ENCODE results near the gene KCNG2.

Gene KCNG2

DNA sequence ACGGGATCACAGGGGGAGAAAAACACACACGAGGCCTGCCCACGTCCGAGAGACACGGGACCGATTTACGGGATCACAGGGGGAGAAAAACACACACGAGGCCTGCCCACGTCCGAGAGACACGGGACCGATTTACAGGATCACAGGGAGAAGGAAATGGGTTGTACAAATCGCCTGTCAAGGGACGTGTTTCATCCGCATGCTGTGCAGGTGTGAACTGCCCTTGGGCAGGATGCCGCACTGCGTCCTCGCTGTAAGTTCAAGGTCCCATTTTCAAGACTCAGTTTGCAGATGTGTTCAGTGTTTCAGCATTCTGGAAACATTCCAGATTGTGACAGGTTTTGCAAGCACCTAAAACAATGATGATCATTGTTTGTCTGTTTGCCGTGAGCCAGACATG, 2.3 kb upstream of the KCNG2 start:
- H3K27me3 Mint-ChIP-seq (ENCODE audit: low read depth, poor library complexity) = peaks cover 88% of the 10 kb centered on the region
- H3K27ac Mint-ChIP-seq = no peak overlapping the region
- peaks cover 23% of the 10 kb centered on the region for H3K4me1 Mint-ChIP-seq
- TF ChIP-seq, protein P1, sequence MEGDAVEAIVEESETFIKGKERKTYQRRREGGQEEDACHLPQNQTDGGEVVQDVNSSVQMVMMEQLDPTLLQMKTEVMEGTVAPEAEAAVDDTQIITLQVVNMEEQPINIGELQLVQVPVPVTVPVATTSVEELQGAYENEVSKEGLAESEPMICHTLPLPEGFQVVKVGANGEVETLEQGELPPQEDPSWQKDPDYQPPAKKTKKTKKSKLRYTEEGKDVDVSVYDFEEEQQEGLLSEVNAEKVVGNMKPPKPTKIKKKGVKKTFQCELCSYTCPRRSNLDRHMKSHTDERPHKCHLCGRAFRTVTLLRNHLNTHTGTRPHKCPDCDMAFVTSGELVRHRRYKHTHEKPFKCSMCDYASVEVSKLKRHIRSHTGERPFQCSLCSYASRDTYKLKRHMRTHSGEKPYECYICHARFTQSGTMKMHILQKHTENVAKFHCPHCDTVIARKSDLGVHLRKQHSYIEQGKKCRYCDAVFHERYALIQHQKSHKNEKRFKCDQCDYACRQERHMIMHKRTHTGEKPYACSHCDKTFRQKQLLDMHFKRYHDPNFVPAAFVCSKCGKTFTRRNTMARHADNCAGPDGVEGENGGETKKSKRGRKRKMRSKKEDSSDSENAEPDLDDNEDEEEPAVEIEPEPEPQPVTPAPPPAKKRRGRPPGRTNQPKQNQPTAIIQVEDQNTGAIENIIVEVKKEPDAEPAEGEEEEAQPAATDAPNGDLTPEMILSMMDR (IDR thresholded peaks at IDR 0.05) = no peak
- no peaks in the 10 kb centered on the region for H3K36me3 Mint-ChIP-seq (ENCODE audit: low read depth)
- no peak overlapping the region for H3K4me3 Mint-ChIP-seq
- DNase-seq = no peak
- H3K9me3 Mint-ChIP-seq = no peaks in the 10 kb centered on the region

DNA sequence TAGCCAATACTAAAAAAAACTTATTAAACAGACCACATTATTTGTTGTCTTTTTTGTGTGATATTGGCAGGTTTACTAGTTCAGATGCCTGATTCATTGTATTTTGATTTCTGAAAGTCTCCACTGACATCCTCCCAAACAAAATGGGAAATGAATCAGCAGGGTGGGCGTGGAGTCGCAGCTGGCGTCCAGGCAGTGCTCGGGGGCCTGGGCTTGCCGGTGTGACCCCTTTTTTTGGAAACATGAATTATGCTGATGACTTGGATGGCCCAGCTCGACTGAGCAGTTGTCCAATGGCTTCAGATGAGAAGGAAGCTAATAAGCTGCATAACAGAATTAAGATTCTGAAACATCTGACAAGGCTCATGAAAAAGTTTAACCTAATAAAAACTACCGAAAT, 1.7 kb upstream of the KCNG2 start:
- Mint-ChIP-seq H3K36me3 (ENCODE audit: low read depth) (no peaks in the 10 kb centered on the region), H3K27ac (no peak overlapping the region), H3K9me3 (no peaks in the 10 kb centered on the region), H3K4me1 (peaks cover 23% of the 10 kb centered on the region), H3K4me3 (no peak overlapping the region), H3K27me3 (ENCODE audit: low read depth, poor library complexity) (peaks cover 88% of the 10 kb centered on the region)
- no peak for DNase-seq
- TF ChIP-seq, protein P1 (IDR thresholded peaks at IDR 0.05) = no peak

DNA sequence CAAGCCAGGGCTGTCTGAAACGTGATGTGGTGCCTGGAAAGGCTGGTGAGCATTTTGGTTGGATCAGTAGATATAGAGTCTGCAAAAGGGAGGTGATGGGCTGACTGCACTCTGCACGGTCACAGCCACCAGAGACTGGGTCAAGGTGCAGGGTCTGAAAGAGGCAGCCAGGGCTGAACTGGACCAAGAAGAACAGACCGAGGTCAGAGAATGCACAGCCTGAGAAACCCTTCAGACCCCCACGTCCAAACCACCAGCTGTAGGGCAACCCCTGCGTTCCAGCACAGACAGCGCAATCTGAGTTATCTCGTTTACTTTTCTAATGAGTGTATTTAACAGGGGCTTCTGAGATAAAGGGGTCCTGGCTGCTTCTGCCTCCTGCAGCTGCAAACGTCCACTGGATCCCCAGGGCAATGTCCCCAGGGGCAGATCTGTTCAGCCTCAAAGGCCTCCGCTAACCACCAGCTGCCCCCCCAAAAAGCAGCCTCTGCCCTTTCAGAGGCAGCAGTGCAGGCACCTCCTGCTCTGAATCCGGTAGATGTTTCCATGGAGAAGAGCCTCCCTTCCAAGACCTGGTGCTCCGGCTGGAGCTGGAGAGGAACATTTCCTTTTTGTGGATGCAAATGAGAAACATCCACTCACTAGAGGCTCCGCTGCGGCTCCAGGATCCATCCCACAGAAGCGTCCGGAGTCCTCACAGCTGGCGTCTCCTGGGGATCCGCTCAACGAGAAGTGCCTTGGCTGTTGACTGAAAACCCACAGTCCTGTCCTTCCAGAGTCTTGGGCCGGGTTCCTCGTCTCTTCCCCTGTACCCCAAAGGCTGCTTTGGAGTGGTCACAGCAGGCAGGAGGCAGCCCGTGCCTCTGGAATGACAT, 970 bp upstream of the KCNG2 start:
- Mint-ChIP-seq H3K27me3 (ENCODE audit: low read depth, poor library complexity) (peaks cover 88% of the 10 kb centered on the region), H3K4me3 (peak overlapping the region; percentile 82)

DNA sequence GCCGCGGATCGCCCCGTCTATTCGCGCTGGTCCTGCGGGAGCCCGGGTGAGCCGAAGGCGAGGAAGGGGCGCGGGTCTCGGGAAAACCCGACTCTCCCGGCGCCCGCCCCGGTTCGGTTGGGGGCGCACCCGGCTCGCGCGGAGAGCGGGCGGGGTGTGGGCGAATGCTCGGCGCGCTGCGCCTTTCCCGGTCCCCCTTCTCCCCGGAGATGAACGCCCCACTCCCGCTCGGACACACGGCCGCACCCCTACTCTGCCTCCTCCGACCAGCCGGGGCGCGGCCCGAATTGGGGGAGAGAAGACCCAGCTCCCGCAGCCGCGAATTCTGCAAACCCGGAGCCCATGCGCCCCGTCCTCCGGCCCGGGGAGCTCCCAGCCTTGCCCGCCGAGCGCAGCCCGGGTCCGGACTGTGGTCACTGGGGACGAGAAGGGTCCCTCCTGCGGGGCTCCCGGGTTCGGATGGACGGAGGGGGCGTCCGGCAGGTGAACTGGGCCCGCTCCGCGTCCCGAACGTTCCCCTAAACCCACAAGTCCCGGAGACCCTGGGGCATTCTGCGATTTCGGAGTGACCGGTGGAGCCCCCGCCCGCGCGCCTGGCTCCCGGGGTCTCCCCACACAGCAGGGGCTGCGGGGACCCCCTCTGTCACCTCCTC, 734 bp downstream of the KCNG2 start:
- peaks cover 23% of the 10 kb centered on the region for H3K4me1 Mint-ChIP-seq
- no peak for DNase-seq
- TF ChIP-seq, protein P1 (IDR thresholded peaks at IDR 0.05) = no peak
- no peaks in the 10 kb centered on the region for H3K36me3 Mint-ChIP-seq (ENCODE audit: low read depth)
- no peaks in the 10 kb centered on the region for H3K9me3 Mint-ChIP-seq
- peaks cover 80% of the 10 kb centered on the region for H3K27me3 Mint-ChIP-seq (ENCODE audit: low read depth, poor library complexity)
- peak overlapping the region; percentile 78 for H3K4me3 Mint-ChIP-seq
- H3K27ac Mint-ChIP-seq = no peak overlapping the region

More for the DNA sequence above, 970 bp upstream of the KCNG2 start:
- Mint-ChIP-seq H3K36me3 (ENCODE audit: low read depth) (no peaks in the 10 kb centered on the region), H3K27ac (no peak overlapping the region), H3K4me1 (peaks cover 23% of the 10 kb centered on the region), H3K9me3 (no peaks in the 10 kb centered on the region)
- DNase-seq = no peak
- TF ChIP-seq, protein P1 (IDR thresholded peaks at IDR 0.05) = no peak

DNA sequence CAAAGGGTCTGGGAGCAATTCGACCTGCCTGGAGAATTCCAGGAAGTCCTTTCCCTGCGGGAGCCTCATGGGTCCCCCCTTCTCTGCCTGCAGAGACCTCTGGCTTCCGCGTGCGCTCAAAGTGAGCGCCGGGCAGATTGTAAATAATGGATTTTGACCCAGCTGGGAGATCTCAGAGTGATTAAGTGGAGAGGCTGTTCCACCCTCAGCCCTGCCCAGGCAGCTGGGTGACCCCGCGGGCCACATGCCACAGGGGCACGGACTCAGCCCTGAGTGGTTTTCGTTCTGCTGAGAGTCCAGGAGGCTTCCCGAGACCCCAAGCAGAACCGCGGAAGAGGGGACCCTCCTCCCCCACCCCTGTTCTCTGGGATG, 1.2 kb downstream of the KCNG2 start:
- no peaks in the 10 kb centered on the region for H3K36me3 Mint-ChIP-seq (ENCODE audit: low read depth)

More for the DNA sequence above, 1.2 kb downstream of the KCNG2 start:
- no peaks in the 10 kb centered on the region for H3K9me3 Mint-ChIP-seq
- TF ChIP-seq, protein P1 (IDR thresholded peaks at IDR 0.05) = no peak
- peaks cover 75% of the 10 kb centered on the region for H3K27me3 Mint-ChIP-seq (ENCODE audit: low read depth, poor library complexity)
- peak overlapping the region; percentile 78 for H3K4me3 Mint-ChIP-seq
- peak; percentile 29 for DNase-seq
- H3K4me1 Mint-ChIP-seq = peaks cover 23% of the 10 kb centered on the region
- no peak overlapping the region for H3K27ac Mint-ChIP-seq

All from nephron progenitor cell (in vitro differentiated cells).